A549 (cell line): Measurements from ENCODE around the gene HMX3. TPM values are rescaled to one million over a fixed set of nuclear protein-coding genes. Genes with fewer than 3 reads are reported as not detected.

ENCODE experiments used
- ATAC-seq, 2 experiments: fragments of 200-7000 bp in 1 of 2; fragments of >200 bp in 1 of 2; cut with Nextera tagmentation in 1 of 2; cut with Tn5 transposase in 1 of 2; 3 replicates each; pipeline versions ENCODE4 v1.8.0 to v1.9.1; 2018 to 2020; ENCODE audit warnings: mild to moderate bottlenecking in 1 of 2, moderate library complexity in 1 of 2
- CTCF ChIA-PET: fragments of 300-600 bp; sonication (Branson Sonifier 250); formaldehyde crosslinking; extraction: SDS; loops from one replicate; lab custom pipeline; 2021; ENCODE audit warnings: antibody characterized with exemption, inconsistent platforms; lab: Yijun Ruan, JAX
- POLR2A ChIA-PET: fragments of 350-600 bp; formaldehyde crosslinking; extraction: SDS; loops from one replicate; lab custom pipeline; 2021; ENCODE audit warnings: antibody characterized with exemption, inconsistent platforms; lab: Yijun Ruan, JAX
- DNase-seq, 2 experiments: peaks; one replicate each; pipeline versions ENCODE4 v3.0.0 to v3.0.0-alpha.2; 2011 to 2016; ENCODE audit warnings: low read depth in 1 of 2, low spot score in 1 of 2
- FAIRE-seq: peaks from 2 replicates; lab custom pipeline; 2011; peaks lifted over from hg19 to GRCh38; lab: Jason Lieb, UNC
- H3K27ac ChIP-seq, 2 experiments: fragments of >200 bp; sonication (Bioruptor Twin); formaldehyde crosslinking; 3 replicates each; pipeline ENCODE4 v1.5.1; 2016 to 2017
- H3K4me1 ChIP-seq: fragments of >200 bp; sonication (Bioruptor Twin); formaldehyde crosslinking; 3 replicates; pipeline ENCODE4 v1.6.1; 2016
- H3K4me2 ChIP-seq: fragments of >200 bp; sonication (Bioruptor Twin); formaldehyde crosslinking; 3 replicates; pipeline ENCODE4 v1.6.1; 2016
- H3K4me3 ChIP-seq: fragments of >200 bp; sonication (Bioruptor Twin); formaldehyde crosslinking; 3 replicates; pipeline ENCODE4 v1.5.1; 2016
- H3K9me3 ChIP-seq: fragments of >200 bp; sonication (Bioruptor Twin); formaldehyde crosslinking; 3 replicates; pipeline ENCODE4 v1.6.1; 2016
- CBX2 ChIP-seq: fragments of 200-600 bp; sonication (generic); IDR thresholded peaks from 2 replicates; pipeline ENCODE4 v1.6.1; 2016; ENCODE audit warnings: low read depth, mild to moderate bottlenecking, borderline replicate concordance
- CHD2 ChIP-seq: fragments of 150-350 bp; IDR thresholded peaks from 2 replicates; pipeline ENCODE4 v1.6.1; 2014; ENCODE audit warnings: low read length; ENCODE audit not compliant: partially characterized antibody
- CHD4 ChIP-seq: fragments of 200-600 bp; sonication (generic); IDR thresholded peaks from 2 replicates; pipeline ENCODE4 v1.6.1; 2016; ENCODE audit warnings: antibody characterized with exemption, mild to moderate bottlenecking, borderline replicate concordance
- CTCF ChIP-seq: fragments of >200 bp; sonication (Bioruptor Twin); formaldehyde crosslinking; IDR thresholded peaks from 3 replicates; pipeline ENCODE4 v1.5.1; 2016
- EHMT2 ChIP-seq: fragments of 200-600 bp; sonication (generic); IDR thresholded peaks from 2 replicates; pipeline ENCODE4 v1.6.1; 2016; ENCODE audit warnings: antibody characterized with exemption, low read depth, mild to moderate bottlenecking, moderate library complexity
- FOXS1 ChIP-seq: fragments of 250-450 bp; sonication (Bioruptor Pico); IDR thresholded peaks from 2 replicates; pipeline ENCODE4 v1.5.0; 2020; ENCODE audit warnings: mild to moderate bottlenecking, moderate library complexity
- HDAC2 ChIP-seq: fragments of 200-600 bp; sonication (generic); IDR thresholded peaks from 2 replicates; pipeline ENCODE4 v1.6.1; 2016
- HOXB13 ChIP-seq: fragments of 250-450 bp; sonication (Bioruptor Pico); IDR thresholded peaks from 2 replicates; pipeline ENCODE4 v1.5.0; 2020; ENCODE audit warnings: low read depth, mild to moderate bottlenecking, moderate library complexity
- HOXB5 ChIP-seq: fragments of 250-450 bp; sonication (Bioruptor Pico); IDR thresholded peaks from 2 replicates; pipeline ENCODE4 v1.5.0; 2020; ENCODE audit warnings: mild to moderate bottlenecking, moderate library complexity
- JUN ChIP-seq, 2 experiments: fragments of >200 bp; sonication (Bioruptor Twin); formaldehyde crosslinking; IDR thresholded peaks; 2 replicates in 1 of 2; 3 replicates in 1 of 2; pipeline ENCODE4 v1.6.1; 2016 to 2017
- MAFK ChIP-seq: fragments of 450-650 bp; IDR thresholded peaks from 2 replicates; pipeline ENCODE4 v1.6.1; 2014; ENCODE audit not compliant: partially characterized antibody
- MAZ ChIP-seq: fragments of 150-350 bp; IDR thresholded peaks from 2 replicates; pipeline ENCODE4 v1.6.1; 2014; ENCODE audit warnings: antibody characterized with exemption, low read depth, low read length, borderline replicate concordance
- NFE2L2 ChIP-seq: fragments of 150-350 bp; conservative IDR thresholded peaks from 2 replicates; pipeline ENCODE4 v1.6.1; 2014; ENCODE audit warnings: low read length
- NR3C1 ChIP-seq: fragments of >200 bp; sonication (Bioruptor Twin); formaldehyde crosslinking; IDR thresholded peaks from 3 replicates; pipeline ENCODE4 v1.6.1; 2017
- PHF8 ChIP-seq: fragments of 200-600 bp; sonication (generic); IDR thresholded peaks from 2 replicates; pipeline ENCODE4 v1.6.1; 2016; ENCODE audit warnings: low read depth, mild to moderate bottlenecking, antibody characterized with exemption, moderate library complexity, borderline replicate concordance
- RARB ChIP-seq: fragments of 250-450 bp; sonication (Bioruptor Pico); IDR thresholded peaks from 2 replicates; pipeline ENCODE4 v1.8.0; 2021; ENCODE audit warnings: mild to moderate bottlenecking, moderate library complexity
- RCOR1 ChIP-seq: fragments of 150-350 bp; IDR thresholded peaks from 2 replicates; pipeline ENCODE4 v1.6.1; 2014; ENCODE audit warnings: antibody characterized with exemption, low read length, low read depth
- REST ChIP-seq: fragments of 200-600 bp; sonication (generic); IDR thresholded peaks from 2 replicates; pipeline ENCODE4 v1.6.1; 2016; ENCODE audit warnings: antibody characterized with exemption, mild to moderate bottlenecking, moderate library complexity
- RNF2 ChIP-seq: fragments of 200-600 bp; sonication (generic); IDR thresholded peaks from 2 replicates; pipeline ENCODE4 v1.6.1; 2016; ENCODE audit warnings: low read depth, mild to moderate bottlenecking, antibody characterized with exemption, moderate library complexity, borderline replicate concordance
- SREBF2 ChIP-seq: fragments of 450-650 bp; IDR thresholded peaks from 2 replicates; pipeline ENCODE4 v1.6.1; 2014; ENCODE audit warnings: mild to moderate bottlenecking, moderate library complexity
- WGBS: methylation state at CpG from one replicate; pipeline ENCODE4 v1.1.6; 2017; ENCODE audit errors: missing lambda C conversion rate; 5-methylcytosine and 5-hydroxymethylcytosine counted together
- polyA plus RNA-seq, 4 experiments: library from polyadenylated mRNA; depleted of rRNA in 3 of 4; stranded (reverse); fragments of >200 nt; fragmentation: RNase III in 1 of 4; extraction: RNeasy Plus Mini Kit Qiagen cat#74134 plus additional on column Dnase treatment in 1 of 4; gene quantifications; 2 replicates in 3 of 4; 3 replicates in 1 of 4; pipeline ENCODE4 v1.2.3, GENCODE V29; 2011 to 2017

HMX3 gene
- polyA plus RNA-seq, 2 of the 4 experiments (the other 2 are of a cell fraction) = not detected

GRCh38 chr10:123087348-123087747, 48.4 kb upstream of the HMX3 start:
- ATAC-seq (no peak), DNase-seq (no peak), FAIRE-seq (no peak)
- H3K4me2 ChIP-seq = no peak overlapping the region
- H3K4me3 ChIP-seq = no peak overlapping the region
- no peak overlapping the region for H3K27ac ChIP-seq
- 52% methylated on average over 4 of the region's 4 CpGs for WGBS
- peak; percentile 66 for TF ChIP-seq MAFK
- TF ChIP-seq NFE2L2 = no peak
- H3K4me1 ChIP-seq = no peaks in the 10 kb centered on the region
- ChIA-PET CTCF (interaction anchor here (1.9 kb wide), 2 partner anchors 14 to 44 kb away, joined by 4 to 6 read pairs; no protein-coding TSS in a partner anchor), POLR2A (no interaction called here)
- no peaks in the 10 kb centered on the region for H3K9me3 ChIP-seq

- TF ChIP-seq HOXB13 (CRISPR knock-in tag) = no peak
- TF ChIP-seq EHMT2 = no peak
- no peak for TF ChIP-seq CBX2
- no peak for TF ChIP-seq PHF8
- no peak for TF ChIP-seq CTCF
- no peak for TF ChIP-seq SREBF2
- TF ChIP-seq RARB (CRISPR knock-in tag) = no peak
- TF ChIP-seq CHD2 = no peak
- POLR2A ChIA-PET = no interaction called here
These were observed 48.0 kb upstream of the HMX3 start for GRCh38 chr10:123087786-123088185.

GRCh38 chr10:123092635-123093414, 42.9 kb upstream of the HMX3 start:
- no peak overlapping the region for H3K27ac ChIP-seq
- CTCF ChIA-PET = interaction anchor here (1.2 kb wide), 1 partner anchor 288 kb away, joined by 3 read pairs; no protein-coding TSS in a partner anchor
- H3K4me2 ChIP-seq = no peak overlapping the region
- DNase-seq = no peak
- WGBS = 23% methylated on average over 14 of the region's 14 CpGs
- POLR2A ChIA-PET = no interaction called here
- no peak for TF ChIP-seq PHF8
- no peak for TF ChIP-seq MAZ
- no peak for TF ChIP-seq REST
- TF ChIP-seq EHMT2 = no peak
- no peak for TF ChIP-seq FOXS1 (CRISPR knock-in tag)
- TF ChIP-seq JUN (IDR thresholded peaks at IDR 0.05) = no peak
- no peak for TF ChIP-seq NR3C1
- TF ChIP-seq CBX2 = no peak
- no peak for TF ChIP-seq HOXB5 (CRISPR knock-in tag)
- TF ChIP-seq HDAC2 = no peak
- TF ChIP-seq RNF2 = no peak
- no peak for TF ChIP-seq MAFK
- TF ChIP-seq RCOR1 = no peak
- TF ChIP-seq CHD4 = no peak
- TF ChIP-seq, all 56 proteins: peak for 0
- FAIRE-seq (no peak), ATAC-seq (no peak)
- Histone ChIP-seq H3K4me3 (no peak overlapping the region), H3K9me3 (no peaks in the 10 kb centered on the region), H3K4me1 (no peaks in the 10 kb centered on the region)

More at GRCh38 chr10:123087786-123088185, 48.0 kb upstream of the HMX3 start:
- DNase-seq = no peak
- Histone ChIP-seq H3K4me3 (no peak overlapping the region), H3K4me1 (no peaks in the 10 kb centered on the region), H3K27ac (no peak overlapping the region), H3K9me3 (no peaks in the 10 kb centered on the region), H3K4me2 (no peak overlapping the region)
- ATAC-seq = no peak
- FAIRE-seq = no peak
- CTCF ChIA-PET = interaction anchor here (1.9 kb wide), 2 partner anchors 14 to 44 kb away, joined by 4 to 6 read pairs; no protein-coding TSS in a partner anchor
- 56% methylated on average over 3 of the region's 3 CpGs for WGBS
